HG02870 (cell line): Measurements from ENCODE around the gene KRTAP10-7.
"Not testable (repeated sequence)": the region's sequence is repeated elsewhere in the genome, so short reads cannot be mapped to it uniquely, and the experiment has no call there.

Source experiments
- ATAC-seq: cut with Tn5 transposase; IDR thresholded peaks from one replicate; pipeline ENCODE4 v1.9.1; 2021; ENCODE audit warnings: mild to moderate bottlenecking, moderate library complexity; ENCODE audit not compliant: unreplicated experiment

Gene KRTAP10-7

DNA sequence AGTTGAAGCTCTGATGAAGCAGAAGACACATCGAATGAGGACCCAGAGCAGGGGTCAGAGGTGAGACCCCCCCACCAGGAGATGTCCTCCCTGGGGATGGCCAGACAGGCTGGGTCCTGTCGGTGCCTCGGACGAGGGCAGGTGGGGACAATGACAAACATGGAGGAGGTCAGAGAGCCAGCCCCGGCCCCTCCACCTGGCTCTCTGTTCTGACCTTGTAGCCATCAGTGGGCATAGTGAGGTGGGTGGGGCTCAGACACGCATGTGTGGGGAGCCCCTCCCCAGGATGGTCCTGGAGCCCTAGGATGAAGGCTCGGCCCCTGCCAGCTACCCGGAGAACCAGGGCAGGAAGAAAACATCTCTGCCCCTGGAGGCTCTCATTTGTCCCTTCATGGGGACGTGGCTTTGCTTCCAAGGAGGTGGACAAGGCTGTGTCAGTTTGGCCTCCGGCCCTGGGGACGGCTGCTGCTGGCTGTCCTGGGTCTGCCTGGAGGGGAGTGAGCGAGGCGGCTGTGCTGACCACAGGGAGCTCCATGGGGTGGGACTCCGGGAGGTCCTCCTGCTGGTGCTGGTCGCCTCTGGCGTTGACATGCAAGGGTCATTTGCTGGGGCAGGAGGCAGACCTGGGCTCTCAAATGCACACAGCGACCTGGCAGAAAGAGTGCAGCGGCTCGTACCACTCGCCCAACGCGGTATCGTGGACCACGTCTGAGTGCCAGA, 10.7 kb upstream of the KRTAP10-7 start:
- ATAC-seq = no peak

DNA sequence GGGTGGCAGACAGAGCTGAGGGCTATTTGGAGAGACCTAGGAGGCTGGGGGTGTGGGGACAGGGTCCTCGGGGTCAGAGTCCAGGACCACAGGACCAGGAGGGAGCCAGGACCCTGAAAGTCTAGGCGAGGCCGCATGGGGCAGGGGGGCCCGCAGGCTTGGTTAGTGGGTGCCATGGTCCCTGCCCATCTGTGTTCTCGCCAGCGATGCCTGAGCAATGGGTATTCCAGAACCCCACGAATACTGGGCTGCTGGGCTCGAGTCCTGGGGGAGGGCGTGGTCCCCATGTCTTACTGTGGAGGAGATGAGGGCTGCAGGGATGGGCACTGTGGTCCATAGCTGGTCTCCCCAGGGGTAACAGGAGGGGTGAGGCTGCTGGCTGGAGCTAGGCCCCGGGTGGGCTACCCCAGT, 10.1 kb upstream of the KRTAP10-7 start:
- no peak for ATAC-seq

DNA sequence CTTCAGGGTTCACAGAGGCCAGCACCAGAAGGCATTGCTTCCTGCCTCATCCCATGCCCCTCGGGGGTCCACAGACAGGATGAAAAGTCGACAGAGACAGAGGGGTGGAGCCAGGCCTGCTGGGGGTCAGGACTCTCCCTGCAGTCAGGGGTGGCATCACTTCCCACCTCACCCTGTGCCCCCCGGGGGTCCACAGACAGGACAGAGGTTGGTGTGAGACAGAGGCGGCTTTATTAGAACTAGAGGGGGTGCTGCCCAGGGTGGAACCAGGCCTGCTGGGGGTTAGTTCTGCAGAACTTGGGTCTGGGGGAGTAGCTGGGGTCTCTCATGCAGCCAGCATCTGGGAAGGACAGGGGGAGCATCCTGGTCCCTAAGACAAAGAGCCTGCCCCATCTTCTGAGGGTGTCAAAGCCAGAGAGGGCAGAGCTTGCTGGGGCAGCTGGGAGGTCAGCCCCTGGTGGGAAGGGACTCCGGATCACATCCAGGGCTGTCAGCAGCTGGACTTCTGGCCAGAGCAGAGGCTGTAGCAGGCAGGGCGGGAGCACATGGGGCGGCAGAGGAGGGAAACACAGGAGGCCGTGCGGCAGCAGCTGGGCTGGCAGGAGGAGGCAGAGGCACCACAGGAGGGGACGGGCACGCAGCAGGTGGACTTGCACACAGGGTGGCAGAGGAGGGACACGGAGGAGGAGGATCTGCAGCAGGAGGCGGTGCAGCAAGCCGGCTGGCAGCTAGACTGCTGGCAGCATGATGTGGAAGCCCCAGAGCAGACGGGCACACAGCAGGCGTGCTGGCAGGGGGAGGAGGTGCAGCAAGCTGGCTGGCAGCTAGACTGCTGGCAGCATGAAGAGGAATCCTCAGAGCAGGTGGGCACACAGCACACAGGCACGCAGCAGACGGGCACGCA, 9.2 kb upstream of the KRTAP10-7 start:
- ATAC-seq = not testable (repeated sequence)

DNA sequence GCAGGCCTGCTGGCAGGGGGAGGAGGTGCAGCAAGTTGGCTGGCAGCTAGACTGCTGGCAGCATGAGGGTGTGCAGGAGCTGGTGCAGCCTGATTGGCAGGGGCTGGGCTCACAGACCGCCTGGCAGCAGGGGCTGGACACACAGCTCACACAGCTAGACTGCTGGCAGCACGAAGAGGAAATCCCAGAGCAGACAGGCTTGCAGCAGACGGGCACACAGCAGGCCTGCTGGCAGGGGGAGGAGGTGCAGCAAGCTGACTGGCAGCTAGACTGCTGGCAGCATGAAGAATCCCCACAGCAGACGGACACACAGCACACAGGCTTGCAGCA, 8.6 kb upstream of the KRTAP10-7 start:
- not testable (repeated sequence) for ATAC-seq

DNA sequence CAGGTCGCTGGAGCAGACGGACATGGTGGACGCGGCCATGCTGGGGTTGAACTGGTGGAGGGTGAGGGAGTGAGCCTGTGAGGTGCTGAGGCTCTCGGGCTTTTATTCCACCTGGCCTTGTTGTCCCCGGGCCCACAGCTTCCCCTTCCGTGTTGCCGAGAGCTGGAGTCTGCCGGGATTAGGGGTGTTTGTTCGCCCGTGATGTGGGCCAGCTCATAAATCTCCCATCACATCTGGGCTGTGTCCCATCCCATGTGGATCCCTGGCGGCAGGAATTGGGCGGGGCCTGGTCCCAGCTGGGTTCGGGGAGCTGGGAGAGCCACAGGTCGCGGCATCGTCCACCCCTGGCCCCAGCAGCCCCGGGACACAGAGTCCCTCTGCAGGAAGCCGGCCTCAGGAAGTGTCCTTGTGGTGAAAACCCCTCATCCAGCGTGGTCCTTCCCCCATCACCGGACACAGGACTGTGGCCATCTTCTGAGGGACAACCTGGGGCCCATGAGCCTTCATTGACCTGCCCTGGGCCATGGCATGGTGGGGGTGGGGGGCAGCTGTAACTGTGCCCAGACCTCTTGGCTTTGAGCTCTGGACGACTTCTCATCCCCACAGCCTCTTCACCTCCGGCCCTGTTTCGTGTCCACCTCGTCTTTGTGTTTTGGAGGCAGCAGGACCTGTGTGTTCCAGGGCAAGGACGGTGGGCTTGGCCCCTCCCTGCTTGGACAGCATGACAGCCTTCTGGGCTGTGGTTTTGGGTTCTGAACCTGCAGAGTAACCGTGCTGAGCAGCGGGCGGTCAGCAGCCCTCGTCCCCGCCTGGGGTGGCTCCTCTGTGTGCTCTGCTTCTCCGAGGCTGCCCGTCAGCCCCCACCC, 7.7 kb upstream of the KRTAP10-7 start, which contains the start of gene KRTAP10-6:
Gene KRTAP10-6, minus strand, starts transcription at position 60 of the 866 bp plus-strand sequence. Its CDS starts 21 bp downstream, at position 39.
- no peak for ATAC-seq

DNA sequence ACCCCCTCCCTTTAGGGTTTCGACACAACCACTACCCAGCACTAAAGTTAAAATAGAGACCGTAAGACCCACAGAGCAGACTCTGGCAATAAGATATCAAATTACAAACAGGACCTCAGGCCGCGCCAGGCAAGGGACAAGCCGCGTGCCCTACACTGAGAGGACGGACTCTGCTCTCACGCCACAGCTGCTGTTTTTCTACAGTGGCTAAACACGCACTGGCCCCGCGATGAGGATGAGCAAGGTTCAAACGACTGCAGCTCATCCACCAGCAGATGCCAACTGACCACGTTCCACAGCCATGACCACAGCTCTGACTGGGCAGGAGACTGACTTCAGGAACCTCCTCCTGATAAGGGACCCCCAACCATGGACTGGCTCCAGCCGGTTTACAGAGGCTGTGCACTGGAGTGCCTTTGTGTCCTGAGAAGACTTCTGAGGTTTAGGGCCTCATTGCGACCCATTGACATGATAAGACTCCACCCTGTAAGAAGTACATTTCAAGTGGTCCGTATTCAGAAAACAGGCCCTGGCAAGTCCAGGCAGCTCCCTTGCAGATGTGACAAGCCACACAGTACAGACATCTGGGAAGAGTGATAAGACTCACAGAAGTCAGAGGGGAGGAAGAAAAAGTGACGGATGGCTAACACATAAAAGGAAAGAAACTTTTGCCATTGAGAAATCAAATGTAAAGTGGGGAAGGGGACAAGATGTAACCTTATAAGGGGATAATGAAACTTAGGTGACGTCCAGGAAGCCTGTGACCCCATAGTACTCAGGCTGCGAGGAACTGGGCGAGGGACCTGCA, 6.6 kb upstream of the KRTAP10-7 start:
- ATAC-seq = no peak

DNA sequence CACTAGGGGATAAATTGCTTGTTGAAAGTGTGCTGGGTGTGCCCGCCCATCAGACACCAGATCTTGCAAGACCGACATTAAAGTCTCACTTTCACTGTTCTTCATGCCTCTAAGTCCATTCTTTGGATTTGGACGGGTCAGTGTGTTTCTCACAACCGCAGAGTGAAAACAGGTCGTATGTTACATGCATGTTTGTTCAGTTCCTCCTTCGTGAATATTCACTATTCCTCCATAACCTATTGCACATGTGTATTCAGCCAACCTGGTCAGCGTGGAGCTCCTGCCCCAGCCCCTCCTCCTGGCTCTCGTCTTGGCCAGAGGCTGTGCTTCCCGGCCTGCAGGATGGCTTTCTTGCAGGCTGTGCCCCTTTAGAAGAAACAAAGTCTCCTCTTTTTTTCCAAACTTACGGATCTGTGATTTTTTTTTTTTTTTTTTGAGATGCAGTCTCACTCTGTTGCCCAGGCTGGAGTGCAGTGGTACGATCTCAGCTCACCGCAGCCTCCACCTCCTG, 5.9 kb upstream of the KRTAP10-7 start:
- no peak for ATAC-seq

DNA sequence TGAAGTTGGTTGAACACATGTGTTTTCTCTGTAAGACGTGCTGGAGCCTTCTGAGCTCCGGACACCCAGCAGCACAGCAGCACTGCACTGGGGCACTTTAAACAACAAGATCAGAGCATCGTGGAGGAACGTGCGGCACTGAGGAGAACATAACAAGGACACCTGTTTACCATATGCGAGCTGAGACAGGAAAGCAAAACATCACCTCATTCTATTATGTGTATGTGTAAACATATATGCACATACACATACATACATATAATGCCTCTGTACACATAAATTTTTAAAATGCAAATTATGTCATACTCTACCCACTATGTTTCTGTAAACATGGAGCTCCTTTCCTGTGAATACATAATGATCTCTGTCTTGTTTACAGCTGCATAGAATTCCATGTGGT, 4.9 kb upstream of the KRTAP10-7 start:
- no peak for ATAC-seq

DNA sequence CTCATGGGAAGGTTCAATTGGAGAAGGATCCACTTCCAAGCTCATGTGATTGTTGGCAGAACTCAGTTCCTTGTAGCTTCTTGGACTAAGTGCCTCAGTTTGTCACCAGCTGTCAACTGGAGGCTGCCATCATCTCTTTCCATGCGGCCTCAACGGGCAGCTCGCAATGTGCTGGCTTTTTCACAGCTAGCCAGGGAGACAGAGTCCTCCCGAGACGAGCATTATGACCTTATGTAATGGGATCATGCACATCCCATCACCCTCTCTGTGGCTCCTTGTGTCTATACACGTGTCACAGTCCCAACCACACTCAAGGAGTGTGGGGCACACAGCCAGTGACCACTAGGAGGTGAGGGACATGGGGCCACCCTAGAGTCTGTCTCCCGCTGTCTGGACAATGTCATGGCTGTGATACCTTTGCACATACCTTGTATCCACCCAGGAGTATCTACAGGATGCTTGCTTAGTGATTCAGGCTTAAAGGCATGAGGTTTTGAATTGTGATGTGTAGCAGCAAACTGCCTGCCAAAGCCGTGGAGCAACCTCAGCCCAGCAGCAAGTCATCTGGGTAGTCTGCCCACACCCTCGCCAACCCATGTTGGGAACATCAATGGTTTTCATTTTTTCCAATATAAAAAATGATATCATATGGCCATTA, 4.2 kb upstream of the KRTAP10-7 start:
- ATAC-seq = no peak

DNA sequence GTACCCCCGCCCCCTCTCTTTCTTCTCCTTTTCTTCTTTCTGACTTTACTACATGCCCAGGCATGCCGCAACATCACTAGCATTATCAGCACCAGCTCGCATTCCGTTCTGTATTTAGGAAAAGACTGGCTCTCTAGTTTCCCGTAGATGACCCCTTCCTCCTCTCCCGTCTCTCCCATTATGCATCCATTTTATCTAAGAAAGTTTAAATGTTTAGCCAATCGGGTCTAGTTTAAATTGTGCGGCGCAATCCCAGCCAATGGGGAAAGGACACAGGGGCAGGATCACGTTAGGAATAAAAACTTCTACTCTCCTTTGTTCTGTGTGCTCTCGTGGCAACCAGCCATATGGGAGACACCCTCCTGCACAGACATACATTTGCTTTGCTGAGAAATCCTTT, 2.3 kb upstream of the KRTAP10-7 start:
- no peak for ATAC-seq

DNA sequence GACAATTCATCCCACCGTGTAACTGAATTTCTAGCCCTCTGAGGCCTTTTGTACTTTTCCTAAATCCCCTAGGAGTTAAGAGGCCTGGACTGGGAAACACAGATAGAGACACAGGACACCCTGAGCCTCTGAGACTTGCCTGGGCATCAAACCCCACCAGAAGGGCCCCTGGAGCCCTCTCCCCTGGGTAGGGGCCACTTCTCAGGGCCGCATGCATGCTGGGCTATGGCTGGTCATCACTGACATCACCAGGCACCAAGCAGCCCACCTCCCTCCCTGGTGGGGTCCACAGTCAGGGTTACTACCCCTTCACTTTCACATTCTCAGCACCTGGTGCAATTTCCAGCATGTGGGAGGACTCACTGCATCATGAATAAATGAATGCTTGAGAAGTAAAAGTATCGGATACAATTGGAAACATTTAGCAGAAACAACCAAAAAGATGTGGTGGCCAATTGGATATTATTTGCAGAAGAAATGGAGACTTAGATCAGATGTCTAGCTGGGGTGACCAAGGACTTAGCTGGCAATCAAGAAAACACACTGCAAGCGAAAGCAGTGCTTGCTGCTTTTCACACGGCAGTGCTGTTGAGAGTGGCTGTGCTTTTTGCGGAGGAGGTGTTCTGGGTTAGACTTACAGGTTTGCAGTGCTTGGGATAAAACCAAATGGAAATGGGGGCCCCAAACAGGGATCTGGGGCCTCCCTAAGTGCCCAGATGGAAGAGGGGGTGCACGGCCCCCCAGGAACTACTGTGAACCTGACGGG, 950 bp upstream of the KRTAP10-7 start:
- ATAC-seq = no peak

DNA sequence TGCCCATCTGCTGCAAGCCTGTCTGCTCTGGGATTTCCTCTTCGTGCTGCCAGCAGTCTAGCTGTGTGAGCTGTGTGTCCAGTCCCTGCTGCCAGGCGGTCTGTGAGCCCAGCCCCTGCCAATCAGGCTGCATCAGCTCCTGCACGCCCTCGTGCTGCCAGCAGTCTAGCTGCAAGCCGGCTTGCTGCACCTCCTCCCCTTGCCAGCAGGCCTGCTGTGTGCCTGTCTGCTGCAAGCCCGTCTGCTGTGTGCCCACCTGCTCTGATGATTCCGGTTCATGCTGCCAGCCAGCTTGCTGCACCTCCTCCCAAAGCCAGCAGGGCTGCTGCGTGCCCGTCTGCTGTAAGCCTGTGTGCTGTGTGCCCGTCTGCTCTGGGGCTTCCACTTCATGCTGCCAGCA, 694 bp downstream of the KRTAP10-7 start:
- not testable (repeated sequence) for ATAC-seq

DNA sequence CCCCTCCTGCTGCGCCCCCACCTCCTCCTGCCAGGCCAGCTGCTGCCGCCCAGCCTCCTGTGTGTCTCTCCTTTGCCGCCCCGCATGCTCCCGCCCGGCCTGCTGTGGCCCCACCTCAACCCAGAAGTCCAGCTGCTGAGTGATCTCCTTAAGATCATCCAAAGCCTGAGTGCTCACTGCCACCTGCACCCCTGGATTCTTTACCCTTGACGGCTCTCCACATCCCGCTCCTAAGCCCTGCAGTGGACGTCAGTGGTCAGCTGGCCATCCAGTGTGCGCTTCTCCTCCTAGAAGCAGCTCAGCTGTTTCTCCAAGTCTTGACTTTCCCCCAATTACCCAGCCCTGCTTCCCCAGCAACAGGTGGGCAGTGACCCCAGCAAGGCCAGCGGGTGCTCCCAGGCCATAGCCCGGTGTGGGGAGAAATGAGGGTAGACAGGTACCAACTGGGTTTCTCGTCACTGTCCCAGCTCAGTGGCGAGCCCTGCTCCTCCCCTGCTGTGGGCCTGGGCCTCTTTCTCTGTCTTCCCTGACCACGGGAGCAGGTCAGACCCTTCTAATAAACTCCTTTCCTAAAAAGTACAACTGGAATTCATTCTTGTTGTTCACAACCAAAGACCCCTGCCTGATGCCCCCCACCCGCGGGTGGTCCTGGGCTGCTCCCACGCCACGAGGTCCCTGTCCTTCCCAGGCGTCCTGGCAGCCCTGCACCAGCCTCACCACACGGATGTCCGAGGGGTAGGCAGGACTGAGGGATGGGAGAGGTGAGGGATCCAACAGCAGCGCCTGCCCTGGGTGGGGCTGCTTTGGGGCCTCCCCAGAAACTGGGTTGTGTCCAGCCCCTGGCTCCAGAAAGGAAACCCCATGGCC, 1.4 kb downstream of the KRTAP10-7 start:
- ATAC-seq = no peak

DNA sequence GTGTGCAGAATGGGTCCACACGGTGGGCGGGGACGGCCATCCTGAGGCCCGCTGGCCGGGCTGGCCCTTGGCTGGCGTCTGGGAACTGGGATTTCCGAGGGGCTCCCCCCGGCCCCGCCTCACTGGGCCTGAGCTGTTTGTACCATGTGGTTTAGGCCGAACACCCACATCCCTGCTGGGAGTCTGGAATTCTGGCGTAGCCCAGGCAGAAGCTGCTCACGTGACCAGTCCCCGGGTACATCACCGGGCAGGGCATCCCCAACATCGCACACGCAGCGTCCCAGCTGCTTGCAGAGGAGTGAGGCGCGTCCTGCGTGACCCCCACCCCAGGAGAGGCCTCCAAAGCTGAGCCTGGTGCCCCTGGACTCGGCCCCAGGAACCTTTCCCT, 2.1 kb downstream of the KRTAP10-7 start:
- no peak for ATAC-seq

DNA sequence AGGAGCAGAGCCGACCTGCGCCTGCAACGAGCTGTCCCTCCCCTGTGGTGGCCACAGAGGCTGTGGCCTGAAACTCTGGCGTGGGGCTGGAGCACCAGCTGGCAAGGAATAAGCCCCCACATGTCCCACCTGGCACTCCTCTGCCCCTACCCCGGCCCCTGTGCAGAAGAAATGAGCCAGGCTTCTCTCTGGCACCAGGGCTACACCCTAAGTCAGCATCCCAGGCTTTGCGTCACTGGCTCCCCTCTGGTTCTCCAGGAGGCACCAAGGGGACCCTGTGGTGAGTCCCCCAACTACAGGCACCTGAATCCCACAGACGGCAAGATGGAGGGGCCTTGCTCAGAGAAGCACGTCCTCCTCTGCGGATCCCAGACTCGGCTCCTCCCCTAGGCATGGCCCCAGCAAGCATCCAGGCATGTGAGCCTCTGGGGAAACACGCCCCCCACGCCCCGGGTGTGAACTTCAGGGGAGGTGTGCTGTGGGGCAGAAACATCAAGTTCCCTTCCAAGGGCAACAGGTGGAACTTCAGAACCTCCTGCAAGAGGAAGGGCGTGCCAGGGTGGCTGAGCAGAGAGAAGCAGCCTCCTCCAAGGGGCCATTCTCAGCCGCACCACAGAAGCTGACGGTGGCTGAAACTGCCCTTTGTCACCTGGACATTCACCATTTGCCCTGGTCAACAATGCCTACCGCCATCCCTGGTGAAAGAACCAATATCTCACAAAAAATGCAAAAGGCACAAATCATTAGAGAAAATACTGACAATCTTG, 2.9 kb downstream of the KRTAP10-7 start:
- ATAC-seq = no peak

DNA sequence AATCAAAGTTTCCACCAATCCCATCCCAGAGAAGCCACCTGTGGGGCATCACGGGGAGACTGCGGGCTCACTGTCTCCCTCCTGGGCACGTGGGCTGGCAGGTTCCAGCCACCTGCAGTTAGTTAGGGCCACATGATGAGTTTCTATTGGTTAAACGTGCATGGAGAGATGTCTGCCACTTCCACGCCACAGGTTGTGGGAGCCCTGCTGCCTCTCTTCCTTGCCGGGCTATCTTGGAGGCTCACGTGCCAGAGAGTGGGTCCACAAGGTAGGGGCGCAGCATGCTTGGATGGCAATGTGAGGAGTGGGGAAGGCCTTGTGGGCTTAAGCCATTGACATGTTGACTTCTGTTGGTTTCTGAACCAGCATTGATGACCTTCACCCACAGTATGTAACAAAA, 3.5 kb downstream of the KRTAP10-7 start:
- ATAC-seq = no peak

DNA sequence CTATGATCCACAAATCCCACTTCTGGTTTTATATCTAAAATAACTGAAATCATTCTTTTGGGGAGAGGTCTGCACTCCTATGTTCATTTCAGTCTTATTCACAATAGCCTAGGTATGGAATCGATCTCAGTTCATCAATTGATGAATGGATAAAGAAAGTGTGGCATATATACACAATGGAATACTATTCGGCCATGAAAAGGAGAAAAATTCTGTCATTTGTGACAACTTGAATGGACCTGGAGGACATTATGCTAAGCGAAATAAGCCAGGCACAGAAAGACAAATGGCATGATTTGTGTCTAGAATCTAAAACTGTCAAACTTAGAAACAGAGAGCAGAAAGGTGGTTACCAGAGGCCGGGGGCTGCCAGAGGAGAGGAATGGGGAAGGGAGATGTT, 6.1 kb downstream of the KRTAP10-7 start:
- no peak for ATAC-seq
